ENCODE results near the gene LCK. TPM values are rescaled to one million over a fixed set of nuclear protein-coding genes. Genes with fewer than 3 reads are reported as not detected.

LCK gene
- total RNA-seq (2013), result 0.46 TPM
- polyA plus RNA-seq (1 to 10 TPM in 2 of 3 donors, under 1 TPM in 1; 0.15 to 2.2 (median 1.7) TPM), polyA minus RNA-seq (0.28 and 0.56 TPM in 2 replicates), total RNA-seq (0 to 0.69 (median 0.13) reads per million in 11 experiments)

DNA sequence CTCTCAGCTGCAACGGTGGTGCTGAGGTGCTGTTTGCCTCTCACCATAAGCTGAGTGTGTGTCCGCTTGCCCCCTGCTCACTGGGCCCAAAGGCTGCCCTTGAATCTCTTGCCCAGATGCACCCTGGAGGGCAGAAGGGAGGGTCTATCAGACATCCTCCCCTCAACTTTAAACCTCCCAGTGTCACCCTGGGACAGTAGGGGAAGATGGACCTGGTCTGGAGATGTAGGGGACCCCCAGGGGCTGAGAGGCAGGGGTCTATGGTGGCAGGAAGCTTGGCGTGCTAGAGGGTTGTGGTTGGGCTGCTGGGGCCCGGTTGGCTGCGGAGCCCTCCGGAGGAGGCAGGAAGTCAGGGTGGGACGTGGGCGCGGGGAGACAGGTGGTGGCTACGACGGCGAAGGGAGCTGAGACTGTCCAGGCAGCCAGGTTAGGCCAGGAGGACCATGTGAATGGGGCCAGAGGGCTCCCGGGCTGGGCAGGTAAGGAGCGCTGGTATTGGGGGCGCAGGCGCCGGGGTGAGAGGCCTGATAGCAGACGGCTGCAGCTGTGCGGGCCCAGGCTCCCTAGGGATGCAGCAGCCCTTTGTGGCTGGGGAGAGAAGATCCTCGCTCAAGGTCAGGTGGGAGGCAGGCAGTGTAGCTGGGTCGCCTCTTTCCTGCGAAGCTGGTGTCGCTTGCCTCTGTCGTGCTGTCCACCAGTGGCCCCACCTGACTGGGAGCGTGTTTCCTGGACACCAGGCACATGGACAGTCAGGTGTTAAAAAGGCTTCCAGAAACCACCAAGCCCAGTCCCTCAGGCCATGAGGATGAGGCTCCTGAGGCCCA, at the start of gene LCK:
LCK (plus strand) TSS at position 373 of the 824 bp plus-strand sequence. CDS start 23,065 bp downstream, outside the sequence.
- H3K4me1 Mint-ChIP-seq, result peaks cover 26% of the 10 kb centered on the region
- H3K27me3 ChIP-seq (ENCODE audit: control insufficient read depth in 2 of 2, insufficient read depth in 2 of 2, low read length in 2 of 2), result peaks cover 0 to 15% of the 10 kb centered on the region in 2 donors
- TF ChIP-seq, protein P1, sequence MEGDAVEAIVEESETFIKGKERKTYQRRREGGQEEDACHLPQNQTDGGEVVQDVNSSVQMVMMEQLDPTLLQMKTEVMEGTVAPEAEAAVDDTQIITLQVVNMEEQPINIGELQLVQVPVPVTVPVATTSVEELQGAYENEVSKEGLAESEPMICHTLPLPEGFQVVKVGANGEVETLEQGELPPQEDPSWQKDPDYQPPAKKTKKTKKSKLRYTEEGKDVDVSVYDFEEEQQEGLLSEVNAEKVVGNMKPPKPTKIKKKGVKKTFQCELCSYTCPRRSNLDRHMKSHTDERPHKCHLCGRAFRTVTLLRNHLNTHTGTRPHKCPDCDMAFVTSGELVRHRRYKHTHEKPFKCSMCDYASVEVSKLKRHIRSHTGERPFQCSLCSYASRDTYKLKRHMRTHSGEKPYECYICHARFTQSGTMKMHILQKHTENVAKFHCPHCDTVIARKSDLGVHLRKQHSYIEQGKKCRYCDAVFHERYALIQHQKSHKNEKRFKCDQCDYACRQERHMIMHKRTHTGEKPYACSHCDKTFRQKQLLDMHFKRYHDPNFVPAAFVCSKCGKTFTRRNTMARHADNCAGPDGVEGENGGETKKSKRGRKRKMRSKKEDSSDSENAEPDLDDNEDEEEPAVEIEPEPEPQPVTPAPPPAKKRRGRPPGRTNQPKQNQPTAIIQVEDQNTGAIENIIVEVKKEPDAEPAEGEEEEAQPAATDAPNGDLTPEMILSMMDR (IDR thresholded peaks at IDR 0.05), result no peak
- H2AFZ ChIP-seq (ENCODE audit: insufficient read depth, low read depth, low read length, poor library complexity, severe bottlenecking), result peak within 1 kb of the TSS; percentile 35
- H3K9me3 Mint-ChIP-seq, result peaks cover 0 to 2% (median 0%) of the 10 kb centered on the region in 7 donors
- no peak for DNase-seq
- 56% methylated on average over 25 of the region's 25 CpGs for WGBS (ENCODE audit: insufficient coverage)
- no peak within 1 kb of the TSS for H3K9ac ChIP-seq (ENCODE audit: insufficient read depth, low read length, poor library complexity, severe bottlenecking)
- H3K27ac Mint-ChIP-seq, result peak within 1 kb of the TSS in 1 of 7 donors; percentile 78
- no peaks in the 10 kb centered on the region for H4K20me1 ChIP-seq (ENCODE audit: insufficient read depth, low read length)
- no peaks in the 10 kb centered on the region for H3K36me3 ChIP-seq (replicated peaks in 1 of 2; ENCODE audit: control insufficient read depth in 1 of 2, insufficient read depth in 2 of 2, low read length in 2 of 2)
- peak within 1 kb of the TSS; percentile 2 to 74 for H3K4me3 Mint-ChIP-seq
- no peak within 1 kb of the TSS for H3K4me2 ChIP-seq (replicated peaks; ENCODE audit: extremely low read depth, low read length, poor library complexity, severe bottlenecking)
- no peak within 1 kb of the TSS for H3K4me3 ChIP-seq (replicated peaks in 1 of 3; ENCODE audit: low read depth in 2 of 3, low read length in 3 of 3)
- no peak within 1 kb of the TSS for H3K27ac ChIP-seq (ENCODE audit: low read depth in 1 of 2, low read length in 2 of 2)
- intact Hi-C loops (cut with micrococcal nuclease), result no loop called here
- H3K27me3 Mint-ChIP-seq (ENCODE audit: low read depth in 3 of 3), result peaks cover 16 to 37% (median 19%) of the 10 kb centered on the region in 3 donors
- peaks cover 0 to 2% of the 10 kb centered on the region in 2 donors for H3K36me3 Mint-ChIP-seq
- H3K9me3 ChIP-seq (replicated peaks in 1 of 2; ENCODE audit: control insufficient read depth in 1 of 2, insufficient read depth in 1 of 2, low read length in 2 of 2), result no peaks in the 10 kb centered on the region
- peaks cover 13 to 25% of the 10 kb centered on the region in 2 donors for H3K4me1 ChIP-seq (ENCODE audit: control insufficient read depth in 1 of 2, insufficient read depth in 2 of 2, low read length in 2 of 2)
- no peaks in the 10 kb centered on the region for H3K79me2 ChIP-seq (ENCODE audit: insufficient read depth, low read length)

DNA sequence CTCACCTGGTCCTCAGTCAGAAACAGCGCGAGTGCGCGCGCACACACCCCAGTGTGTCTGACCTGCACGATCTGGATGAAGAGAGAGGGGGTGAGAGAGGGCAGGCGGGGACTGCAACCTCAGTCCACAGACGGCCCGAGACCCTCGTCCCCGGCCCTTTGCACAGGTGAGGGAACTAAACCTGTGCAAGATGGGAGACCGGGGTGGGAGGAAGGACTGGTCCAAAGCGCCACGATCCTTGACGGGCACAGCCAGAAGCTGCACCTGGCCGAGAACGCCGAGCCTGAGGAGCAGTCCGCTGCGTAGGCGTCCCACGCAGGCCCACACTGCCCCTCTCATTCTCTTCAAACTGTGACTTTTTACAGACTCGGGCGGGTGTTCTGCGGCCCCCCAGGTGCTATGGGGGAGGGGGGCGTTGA, 46.1 kb upstream of the LCK start:
- Mint-ChIP-seq H3K4me3 (peak overlapping the region; percentile 84 to 90), H3K27ac (peak overlapping the region in 4 of 7 donors; percentile 15 to 90 (median 72)), H3K4me1 (peaks cover 38% of the 10 kb centered on the region), H3K27me3 (ENCODE audit: low read depth in 3 of 3) (peaks cover 3 to 7% (median 6%) of the 10 kb centered on the region in 3 donors), H3K36me3 (no peaks in the 10 kb centered on the region), H3K9me3 (peaks cover 0 to 1% (median 0%) of the 10 kb centered on the region in 7 donors)
- DNase-seq, result no peak
- Histone ChIP-seq H3K4me2 (replicated peaks; ENCODE audit: extremely low read depth, low read length, poor library complexity, severe bottlenecking) (peak overlapping the region; percentile 94), H3K36me3 (replicated peaks in 1 of 2; ENCODE audit: control insufficient read depth in 1 of 2, insufficient read depth in 2 of 2, low read length in 2 of 2) (no peaks in the 10 kb centered on the region), H3K9me3 (replicated peaks in 1 of 2; ENCODE audit: control insufficient read depth in 1 of 2, insufficient read depth in 1 of 2, low read length in 2 of 2) (no peaks in the 10 kb centered on the region), H4K20me1 (ENCODE audit: insufficient read depth, low read length) (no peaks in the 10 kb centered on the region), H3K27ac (ENCODE audit: low read depth in 1 of 2, low read length in 2 of 2) (peak overlapping the region in 1 of 2 donors; percentile 54), H3K4me1 (ENCODE audit: control insufficient read depth in 1 of 2, insufficient read depth in 2 of 2, low read length in 2 of 2) (peaks cover 34 to 35% of the 10 kb centered on the region in 2 donors), H2AFZ (ENCODE audit: insufficient read depth, low read depth, low read length, poor library complexity, severe bottlenecking) (peak overlapping the region; percentile 92), H3K79me2 (ENCODE audit: insufficient read depth, low read length) (no peaks in the 10 kb centered on the region), H3K4me3 (replicated peaks in 1 of 3; ENCODE audit: low read depth in 2 of 3, low read length in 3 of 3) (peak overlapping the region; percentile 44 to 84 (median 68)), H3K27me3 (ENCODE audit: control insufficient read depth in 2 of 2, insufficient read depth in 2 of 2, low read length in 2 of 2) (no peaks in the 10 kb centered on the region), H3K9ac (ENCODE audit: insufficient read depth, low read length, poor library complexity, severe bottlenecking) (peak overlapping the region; percentile 70)
- intact Hi-C loops (cut with micrococcal nuclease), result no loop called here
- TF ChIP-seq, protein P1 (IDR thresholded peaks at IDR 0.05), result no peak
- 91% methylated on average over 10 of the region's 26 CpGs for WGBS (ENCODE audit: insufficient coverage)
